Measurements from ENCODE around the gene GDF10. TPM values are rescaled to one million over a fixed set of nuclear protein-coding genes. Genes with fewer than 3 reads are reported as not detected.

Gene GDF10
- total RNA-seq, 4 donors from 2014 or later: 0.79 to 1.2 (median 1.00) TPM; not detected in 1

GRCh38 chr10:47332371-47332770 is 32.4 kb downstream of the GDF10 start:
- intact Hi-C loops (cut with DNase I; ENCODE audit: low total_unique reads): no loop called here
- Histone ChIP-seq H3K9me3 (no peaks in the 10 kb centered on the region), H3K4me1 (peaks cover 5 to 11% (median 8%) of the 10 kb centered on the region in 4 donors), H3K27ac (no peak overlapping the region), H3K36me3 (no peaks in the 10 kb centered on the region), H3K4me3 (no peak overlapping the region), H3K27me3 (no peaks in the 10 kb centered on the region)
- TF ChIP-seq POLR2AphosphoS5 (IDR thresholded peaks at IDR 0.05): no peak
- TF ChIP-seq, protein P1, sequence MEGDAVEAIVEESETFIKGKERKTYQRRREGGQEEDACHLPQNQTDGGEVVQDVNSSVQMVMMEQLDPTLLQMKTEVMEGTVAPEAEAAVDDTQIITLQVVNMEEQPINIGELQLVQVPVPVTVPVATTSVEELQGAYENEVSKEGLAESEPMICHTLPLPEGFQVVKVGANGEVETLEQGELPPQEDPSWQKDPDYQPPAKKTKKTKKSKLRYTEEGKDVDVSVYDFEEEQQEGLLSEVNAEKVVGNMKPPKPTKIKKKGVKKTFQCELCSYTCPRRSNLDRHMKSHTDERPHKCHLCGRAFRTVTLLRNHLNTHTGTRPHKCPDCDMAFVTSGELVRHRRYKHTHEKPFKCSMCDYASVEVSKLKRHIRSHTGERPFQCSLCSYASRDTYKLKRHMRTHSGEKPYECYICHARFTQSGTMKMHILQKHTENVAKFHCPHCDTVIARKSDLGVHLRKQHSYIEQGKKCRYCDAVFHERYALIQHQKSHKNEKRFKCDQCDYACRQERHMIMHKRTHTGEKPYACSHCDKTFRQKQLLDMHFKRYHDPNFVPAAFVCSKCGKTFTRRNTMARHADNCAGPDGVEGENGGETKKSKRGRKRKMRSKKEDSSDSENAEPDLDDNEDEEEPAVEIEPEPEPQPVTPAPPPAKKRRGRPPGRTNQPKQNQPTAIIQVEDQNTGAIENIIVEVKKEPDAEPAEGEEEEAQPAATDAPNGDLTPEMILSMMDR (IDR thresholded peaks at IDR 0.05): no peak
- TF ChIP-seq POLR2A (IDR thresholded peaks at IDR 0.05): no peak
- no peak for TF ChIP-seq EP300 (IDR thresholded peaks at IDR 0.05; ENCODE audit: low read depth)
- DNase-seq: no peak
- in situ Hi-C loops (cut with MboI; ENCODE audit: low pct_ligation_motif_present in 1 of 4, low pct_unique_long_range_greater_than_20kb in 1 of 4, low sequenced_read_pairs in 3 of 4): no loop called here
- WGBS, 2 donors (ENCODE audit: low coverage in 1 of 2): 60 to 62% methylated on average over 1 to 3 of the region's 3 CpGs

- H3K36me3 ChIP-seq: no peaks in the 10 kb centered on the region
- no peaks in the 10 kb centered on the region for H3K27me3 ChIP-seq
- TF ChIP-seq POLR2AphosphoS5 (IDR thresholded peaks at IDR 0.05) (no peak), POLR2A (IDR thresholded peaks at IDR 0.05) (no peak), EP300 (IDR thresholded peaks at IDR 0.05; ENCODE audit: low read depth) (no peak)
- TF ChIP-seq, protein P1 (IDR thresholded peaks at IDR 0.05): no peak
- no peak for DNase-seq
- intact Hi-C loops (cut with DNase I; ENCODE audit: low total_unique reads) (no loop called here), in situ Hi-C loops (cut with MboI; ENCODE audit: low pct_ligation_motif_present in 1 of 4, low pct_unique_long_range_greater_than_20kb in 1 of 4, low sequenced_read_pairs in 3 of 4) (no loop called here)
- WGBS, 2 donors (ENCODE audit: low coverage in 1 of 2): 84 to 91% methylated on average over 3 of the region's 3 CpGs
- H3K27ac ChIP-seq: no peak overlapping the region
- H3K4me3 ChIP-seq: no peak overlapping the region
- no peaks in the 10 kb centered on the region for H3K9me3 ChIP-seq
- H3K4me1 ChIP-seq: peaks cover 5 to 11% (median 8%) of the 10 kb centered on the region in 4 donors
Measured at GRCh38 chr10:47332946-47333345, 32.9 kb downstream of the GDF10 start.

DNA sequence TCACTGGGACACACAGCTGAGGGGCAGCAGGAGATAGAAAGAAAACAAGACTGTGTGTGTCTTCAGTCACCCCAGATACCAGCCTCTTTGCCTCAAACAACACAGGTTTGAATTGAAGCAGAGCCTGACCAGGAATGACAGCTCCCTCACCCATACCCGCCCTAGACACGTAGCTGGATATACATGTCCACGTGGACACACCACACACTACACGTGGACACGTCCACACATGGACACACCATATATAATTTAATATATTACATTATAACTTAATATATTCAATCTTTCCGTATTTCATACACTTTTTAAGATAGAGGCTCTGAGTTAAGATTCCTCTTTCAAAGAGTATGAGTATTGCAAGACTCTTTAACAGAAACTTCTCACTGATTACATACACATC is 33.5 kb downstream of the GDF10 start:
- peaks cover 5 to 11% (median 8%) of the 10 kb centered on the region in 4 donors for H3K4me1 ChIP-seq
- H3K27me3 ChIP-seq: no peaks in the 10 kb centered on the region
- no peaks in the 10 kb centered on the region for H3K9me3 ChIP-seq
- intact Hi-C loops (cut with DNase I; ENCODE audit: low total_unique reads) (no loop called here), in situ Hi-C loops (cut with MboI; ENCODE audit: low pct_ligation_motif_present in 1 of 4, low pct_unique_long_range_greater_than_20kb in 1 of 4, low sequenced_read_pairs in 3 of 4) (no loop called here)
- H3K36me3 ChIP-seq: no peaks in the 10 kb centered on the region
- 89 to 92% methylated on average over 2 to 6 of the region's 6 CpGs for WGBS, 2 donors (ENCODE audit: low coverage in 1 of 2)
- H3K4me3 ChIP-seq: no peak overlapping the region
- H3K27ac ChIP-seq: no peak overlapping the region
- TF ChIP-seq POLR2A (IDR thresholded peaks at IDR 0.05) (no peak), EP300 (IDR thresholded peaks at IDR 0.05; ENCODE audit: low read depth) (no peak), POLR2AphosphoS5 (IDR thresholded peaks at IDR 0.05) (no peak)
- TF ChIP-seq, protein P1 (IDR thresholded peaks at IDR 0.05): no peak
- DNase-seq: no peak

- no peak for DNase-seq
- 82 to 89% methylated on average over 4 to 8 of the region's 8 CpGs for WGBS, 2 donors (ENCODE audit: low coverage in 1 of 2)
- intact Hi-C loops (cut with DNase I; ENCODE audit: low total_unique reads) (no loop called here), in situ Hi-C loops (cut with MboI; ENCODE audit: low pct_ligation_motif_present in 1 of 4, low pct_unique_long_range_greater_than_20kb in 1 of 4, low sequenced_read_pairs in 3 of 4) (no loop called here)
- no peak for TF ChIP-seq POLR2AphosphoS5 (IDR thresholded peaks at IDR 0.05)
- no peak for TF ChIP-seq EP300 (IDR thresholded peaks at IDR 0.05; ENCODE audit: low read depth)
- no peak for TF ChIP-seq POLR2A (IDR thresholded peaks at IDR 0.05)
- TF ChIP-seq, protein P1 (IDR thresholded peaks at IDR 0.05): no peak
- Histone ChIP-seq H3K36me3 (no peaks in the 10 kb centered on the region), H3K27me3 (no peaks in the 10 kb centered on the region), H3K27ac (no peak overlapping the region), H3K4me3 (no peak overlapping the region), H3K4me1 (peaks cover 5 to 11% (median 8%) of the 10 kb centered on the region in 4 donors), H3K9me3 (no peaks in the 10 kb centered on the region)
Measured at GRCh38 chr10:47334466-47335295, 34.7 kb downstream of the GDF10 start.

All from transverse colon (tissue), 4 donors.